ENCODE measurements around the gene UBFD1.

Gene UBFD1

DNA sequence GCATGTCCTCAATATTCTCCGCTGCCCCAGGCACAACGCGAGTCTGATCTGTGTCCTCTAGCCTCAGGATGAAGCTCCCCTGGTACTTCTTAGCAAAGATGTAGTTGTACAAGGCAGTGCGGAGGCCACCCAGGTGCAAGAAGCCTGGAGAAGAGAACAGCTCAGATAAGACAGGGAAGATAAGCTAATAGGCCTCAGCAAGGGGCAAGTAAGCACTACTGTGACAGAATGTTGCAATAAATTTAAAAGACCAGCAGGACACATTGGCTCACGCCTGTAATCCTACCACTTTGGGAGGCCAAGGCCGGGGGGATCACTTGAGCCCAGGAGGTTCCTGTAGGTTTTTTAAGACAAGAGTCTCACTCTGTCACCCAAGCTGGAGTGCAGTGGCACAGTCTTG is 5.4 kb upstream of the UBFD1 start:
- Histone ChIP-seq H3K27me3 (ENCODE audit: control insufficient read depth in 3 of 3, insufficient read depth in 3 of 3, low read depth in 1 of 3, low read length in 3 of 3) (no peaks in the 10 kb centered on the region), H2BK12ac (ENCODE audit: low read length) (no peak overlapping the region), H4K8ac (ENCODE audit: low read depth, low read length) (no peak overlapping the region), H3K4me1 (ENCODE audit: control insufficient read depth in 2 of 2, insufficient read depth in 1 of 2, low read depth in 1 of 2, low read length in 2 of 2) (peaks cover 0 to 1% of the 10 kb centered on the region in 2 donors), H3K36me3 (replicated peaks in 1 of 2; ENCODE audit: control insufficient read depth in 2 of 2, insufficient read depth in 2 of 2, low read length in 2 of 2) (peaks cover 26 to 64% of the 10 kb centered on the region in 2 donors), H4K91ac (ENCODE audit: low read depth, low read length, poor library complexity) (no peak overlapping the region), H3K9ac (ENCODE audit: low read depth, low read length, poor library complexity) (no peak overlapping the region), H2BK5ac (ENCODE audit: low read length) (no peak overlapping the region), H3K9me3 (replicated peaks in 1 of 2; ENCODE audit: control insufficient read depth in 2 of 2, insufficient read depth in 1 of 2, low read depth in 1 of 2, low read length in 2 of 2) (no peaks in the 10 kb centered on the region), H2BK15ac (ENCODE audit: low read length) (no peak overlapping the region), H2BK120ac (ENCODE audit: low read depth, low read length) (no peak overlapping the region), H3K4ac (ENCODE audit: low read length) (no peak overlapping the region), H3K14ac (ENCODE audit: low read length) (no peak overlapping the region), H3K79me1 (ENCODE audit: low read depth, low read length) (peaks cover 4% of the 10 kb centered on the region), H3K4me2 (ENCODE audit: insufficient read depth, low read length, poor library complexity, severe bottlenecking) (no peak overlapping the region), H3K23ac (ENCODE audit: low read depth, low read length, poor library complexity) (no peak overlapping the region), H2AFZ (ENCODE audit: low read length) (no peak overlapping the region), H3K27ac (replicated peaks; ENCODE audit: low read length) (no peak overlapping the region), H2AK5ac (ENCODE audit: low read depth, low read length) (no peak overlapping the region), H3K18ac (ENCODE audit: low read length) (no peak overlapping the region), H3K4me3 (ENCODE audit: low read length in 2 of 2) (no peak overlapping the region)
- no CpG with 5 or more reads among the region's 6 CpGs for whole genome bisulfite sequencing, 2 donors (ENCODE audit: extremely low coverage in 2 of 2, insufficient read length in 2 of 2, insufficient replicate concordance in 1 of 2)
- no peak for DNase-seq (ENCODE audit: low spot score)

GRCh38 chr16:23554536-23554935 is 3.0 kb upstream of the UBFD1 start:
- no CpG with 5 or more reads among the region's 3 CpGs for WGBS, 2 donors (ENCODE audit: extremely low coverage in 2 of 2, insufficient read length in 2 of 2, insufficient replicate concordance in 1 of 2)
- Histone ChIP-seq H2BK15ac (ENCODE audit: low read length) (no peak overlapping the region), H3K36me3 (replicated peaks in 1 of 2; ENCODE audit: control insufficient read depth in 2 of 2, insufficient read depth in 2 of 2, low read length in 2 of 2) (peaks cover 18 to 52% of the 10 kb centered on the region in 2 donors), H3K4me1 (ENCODE audit: control insufficient read depth in 2 of 2, insufficient read depth in 1 of 2, low read depth in 1 of 2, low read length in 2 of 2) (peaks cover 0 to 1% of the 10 kb centered on the region in 2 donors), H2AK5ac (ENCODE audit: low read depth, low read length) (no peak overlapping the region), H3K18ac (ENCODE audit: low read length) (no peak overlapping the region), H3K27ac (replicated peaks; ENCODE audit: low read length) (no peak overlapping the region), H3K4me2 (ENCODE audit: insufficient read depth, low read length, poor library complexity, severe bottlenecking) (no peak overlapping the region), H3K9me3 (replicated peaks in 1 of 2; ENCODE audit: control insufficient read depth in 2 of 2, insufficient read depth in 1 of 2, low read depth in 1 of 2, low read length in 2 of 2) (no peaks in the 10 kb centered on the region), H4K91ac (ENCODE audit: low read depth, low read length, poor library complexity) (no peak overlapping the region), H3K4me3 (ENCODE audit: low read length in 2 of 2) (no peak overlapping the region), H3K27me3 (ENCODE audit: control insufficient read depth in 3 of 3, insufficient read depth in 3 of 3, low read depth in 1 of 3, low read length in 3 of 3) (no peaks in the 10 kb centered on the region), H2BK120ac (ENCODE audit: low read depth, low read length) (no peak overlapping the region), H2BK5ac (ENCODE audit: low read length) (no peak overlapping the region), H3K14ac (ENCODE audit: low read length) (no peak overlapping the region), H3K23ac (ENCODE audit: low read depth, low read length, poor library complexity) (no peak overlapping the region), H3K9ac (ENCODE audit: low read depth, low read length, poor library complexity) (no peak overlapping the region), H2AFZ (ENCODE audit: low read length) (no peak overlapping the region), H4K8ac (ENCODE audit: low read depth, low read length) (no peak overlapping the region), H3K4ac (ENCODE audit: low read length) (no peak overlapping the region), H3K79me1 (ENCODE audit: low read depth, low read length) (peaks cover 7% of the 10 kb centered on the region), H2BK12ac (ENCODE audit: low read length) (no peak overlapping the region)
- DNase-seq (ENCODE audit: low spot score): no peak

DNA sequence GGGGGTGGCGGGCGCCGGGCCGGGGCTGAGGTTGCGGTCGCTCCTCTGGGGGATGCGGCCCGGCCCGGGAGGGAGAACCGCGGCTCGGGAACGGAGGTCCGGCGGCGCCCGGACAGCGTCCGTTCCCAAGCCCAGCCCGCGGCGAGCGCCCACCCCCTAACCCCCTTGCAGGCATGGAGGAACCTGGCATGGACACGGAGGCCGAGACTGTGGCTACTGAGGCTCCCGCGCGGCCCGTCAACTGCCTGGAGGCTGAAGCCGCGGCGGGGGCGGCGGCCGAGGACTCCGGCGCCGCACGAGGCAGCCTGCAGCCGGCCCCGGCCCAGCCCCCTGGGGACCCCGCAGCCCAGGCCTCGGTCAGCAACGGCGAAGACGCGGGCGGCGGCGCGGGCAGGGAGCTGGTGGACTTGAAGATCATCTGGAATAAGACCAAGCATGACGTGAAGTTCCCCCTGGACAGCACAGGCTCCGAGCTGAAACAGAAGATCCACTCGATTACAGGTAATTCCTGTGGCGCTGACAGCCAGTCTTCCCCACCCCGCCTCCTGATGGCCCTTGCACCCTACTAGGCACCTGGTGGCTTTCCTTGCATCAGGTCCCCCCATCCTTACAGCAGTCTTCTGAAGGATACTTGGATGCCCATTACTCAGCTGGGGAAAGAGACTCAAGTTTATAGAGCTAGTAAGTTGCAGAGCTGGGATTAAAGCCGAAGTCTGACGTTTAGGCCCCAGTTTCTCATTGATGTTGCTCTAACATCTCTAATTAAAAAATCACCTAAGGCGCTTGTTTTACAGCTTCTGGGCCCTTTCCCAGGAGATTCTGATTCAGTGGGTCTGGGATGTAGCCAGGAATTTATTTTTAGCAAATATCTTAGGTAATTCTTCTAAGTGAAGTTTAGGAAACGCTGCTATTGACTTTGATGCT is 514 bp downstream of the UBFD1 start:
- Histone ChIP-seq H3K4ac (ENCODE audit: low read length) (no peak overlapping the region), H3K4me2 (ENCODE audit: insufficient read depth, low read length, poor library complexity, severe bottlenecking) (peak overlapping the region; percentile 72), H3K27me3 (ENCODE audit: control insufficient read depth in 3 of 3, insufficient read depth in 3 of 3, low read depth in 1 of 3, low read length in 3 of 3) (no peaks in the 10 kb centered on the region), H3K14ac (ENCODE audit: low read length) (no peak overlapping the region), H3K79me1 (ENCODE audit: low read depth, low read length) (peaks cover 7% of the 10 kb centered on the region), H2BK5ac (ENCODE audit: low read length) (peak overlapping the region; percentile 89), H2AK5ac (ENCODE audit: low read depth, low read length) (peak overlapping the region; percentile 49), H4K8ac (ENCODE audit: low read depth, low read length) (no peak overlapping the region), H2BK120ac (ENCODE audit: low read depth, low read length) (no peak overlapping the region), H3K4me3 (ENCODE audit: low read length in 2 of 2) (peak overlapping the region; percentile 67 to 96), H3K27ac (replicated peaks; ENCODE audit: low read length) (peak overlapping the region; percentile 60), H3K18ac (ENCODE audit: low read length) (peak overlapping the region; percentile 92), H4K91ac (ENCODE audit: low read depth, low read length, poor library complexity) (no peak overlapping the region), H2BK15ac (ENCODE audit: low read length) (no peak overlapping the region), H3K4me1 (ENCODE audit: control insufficient read depth in 2 of 2, insufficient read depth in 1 of 2, low read depth in 1 of 2, low read length in 2 of 2) (peaks cover 0 to 1% of the 10 kb centered on the region in 2 donors), H3K9me3 (replicated peaks in 1 of 2; ENCODE audit: control insufficient read depth in 2 of 2, insufficient read depth in 1 of 2, low read depth in 1 of 2, low read length in 2 of 2) (no peaks in the 10 kb centered on the region), H3K36me3 (replicated peaks in 1 of 2; ENCODE audit: control insufficient read depth in 2 of 2, insufficient read depth in 2 of 2, low read length in 2 of 2) (peaks cover 25 to 56% of the 10 kb centered on the region in 2 donors), H3K23ac (ENCODE audit: low read depth, low read length, poor library complexity) (peak overlapping the region; percentile 95), H3K9ac (ENCODE audit: low read depth, low read length, poor library complexity) (peak overlapping the region; percentile 91), H2BK12ac (ENCODE audit: low read length) (no peak overlapping the region), H2AFZ (ENCODE audit: low read length) (peak overlapping the region; percentile 95)
- DNase-seq (ENCODE audit: low spot score): no peak
- no CpG with 5 or more reads among the region's 60 CpGs for WGBS, 2 donors (ENCODE audit: extremely low coverage in 2 of 2, insufficient read length in 2 of 2, insufficient replicate concordance in 1 of 2)

DNA sequence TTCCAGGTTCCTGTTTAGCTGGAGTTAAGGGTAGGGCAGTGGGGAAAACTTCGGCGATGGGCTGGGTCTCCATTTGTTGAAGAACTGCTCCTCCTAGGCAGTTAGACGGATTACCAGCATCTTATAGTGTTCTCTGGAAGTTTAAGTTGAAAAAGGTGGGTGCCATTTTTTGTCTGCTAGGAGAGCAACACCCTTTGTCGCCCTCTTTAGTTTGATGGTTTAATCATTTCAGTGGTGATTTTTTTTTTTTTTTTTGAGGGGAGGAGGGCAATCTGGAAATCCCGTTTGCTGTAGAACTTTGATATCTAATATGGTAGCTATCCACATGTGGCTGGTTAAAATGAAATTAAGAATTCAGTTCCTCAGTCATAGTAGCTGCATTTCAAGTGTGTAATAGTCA is 4.1 kb downstream of the UBFD1 start:
- Histone ChIP-seq H3K14ac (ENCODE audit: low read length) (no peak overlapping the region), H4K8ac (ENCODE audit: low read depth, low read length) (no peak overlapping the region), H3K4me1 (ENCODE audit: control insufficient read depth in 2 of 2, insufficient read depth in 1 of 2, low read depth in 1 of 2, low read length in 2 of 2) (no peaks in the 10 kb centered on the region), H2BK120ac (ENCODE audit: low read depth, low read length) (no peak overlapping the region), H3K36me3 (replicated peaks in 1 of 2; ENCODE audit: control insufficient read depth in 2 of 2, insufficient read depth in 2 of 2, low read length in 2 of 2) (peaks cover 45 to 78% of the 10 kb centered on the region in 2 donors), H2BK15ac (ENCODE audit: low read length) (no peak overlapping the region), H4K91ac (ENCODE audit: low read depth, low read length, poor library complexity) (no peak overlapping the region), H2AK5ac (ENCODE audit: low read depth, low read length) (no peak overlapping the region), H3K27ac (replicated peaks; ENCODE audit: low read length) (no peak overlapping the region), H3K27me3 (ENCODE audit: control insufficient read depth in 3 of 3, insufficient read depth in 3 of 3, low read depth in 1 of 3, low read length in 3 of 3) (no peaks in the 10 kb centered on the region), H3K23ac (ENCODE audit: low read depth, low read length, poor library complexity) (no peak overlapping the region), H3K79me1 (ENCODE audit: low read depth, low read length) (peaks cover 7% of the 10 kb centered on the region), H2BK5ac (ENCODE audit: low read length) (no peak overlapping the region), H3K9me3 (replicated peaks in 1 of 2; ENCODE audit: control insufficient read depth in 2 of 2, insufficient read depth in 1 of 2, low read depth in 1 of 2, low read length in 2 of 2) (no peaks in the 10 kb centered on the region), H3K4me2 (ENCODE audit: insufficient read depth, low read length, poor library complexity, severe bottlenecking) (no peak overlapping the region), H2BK12ac (ENCODE audit: low read length) (no peak overlapping the region), H2AFZ (ENCODE audit: low read length) (no peak overlapping the region), H3K4ac (ENCODE audit: low read length) (no peak overlapping the region), H3K4me3 (ENCODE audit: low read length in 2 of 2) (no peak overlapping the region), H3K9ac (ENCODE audit: low read depth, low read length, poor library complexity) (no peak overlapping the region), H3K18ac (ENCODE audit: low read length) (no peak overlapping the region)
- no peak for DNase-seq (ENCODE audit: low spot score)
- no CpG with 5 or more reads among the region's 5 CpGs for WGBS, 2 donors (ENCODE audit: extremely low coverage in 2 of 2, insufficient read length in 2 of 2, insufficient replicate concordance in 1 of 2)
